ENCODE data around the gene CAMKV.
A peak's percentile ranks its signal among the peaks of the same experiment; 100 is the strongest.
"Not testable (repeated sequence)": the region's sequence is repeated elsewhere in the genome, so short reads cannot be mapped to it uniquely, and the experiment has no call there.

The CAMKV gene

DNA sequence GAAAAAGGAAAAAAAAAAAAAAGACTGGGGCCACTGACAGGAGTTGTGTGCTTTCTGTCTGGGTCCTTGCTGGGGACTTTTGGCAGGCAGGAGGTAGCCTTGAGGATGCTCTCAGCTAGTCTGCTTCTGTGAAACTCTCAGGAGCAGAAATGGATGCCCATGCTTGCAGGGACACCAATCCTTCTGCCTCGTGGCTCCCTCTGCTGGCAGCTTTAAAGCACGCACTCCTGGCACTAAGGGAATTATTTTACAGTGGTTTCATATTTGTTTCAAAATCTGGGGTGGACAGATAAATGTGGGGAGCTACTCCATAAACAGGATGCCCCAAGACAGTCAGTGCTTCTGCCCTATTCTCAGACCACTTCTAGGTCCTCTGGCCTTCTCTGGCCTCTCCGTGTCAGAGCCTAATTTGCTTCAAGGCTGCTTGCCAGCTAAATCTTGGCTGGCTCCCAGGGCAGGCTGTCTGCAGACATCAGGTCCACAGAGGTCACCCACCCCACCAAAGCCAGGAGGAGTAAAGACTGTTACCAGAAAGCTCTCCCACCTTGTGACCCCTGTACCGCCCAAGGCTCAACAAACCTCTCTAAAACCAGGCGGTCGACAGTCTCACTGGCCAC, 30.4 kb downstream of the CAMKV start:
- H3K4me1 ChIP-seq (ENCODE audit: control insufficient read depth in 5 of 5, insufficient read depth in 5 of 5, low read length in 5 of 5) = peaks cover 9 to 29% (median 22%) of the 10 kb centered on the region in 5 donors
- no peaks in the 10 kb centered on the region for H3K9me3 ChIP-seq (ENCODE audit: control insufficient read depth in 5 of 5, low read length in 5 of 5)
- no peaks in the 10 kb centered on the region for H3K36me3 ChIP-seq (ENCODE audit: control insufficient read depth in 5 of 5, insufficient read depth in 5 of 5, low read length in 5 of 5)
- H3K27ac ChIP-seq (ENCODE audit: low read depth, low read length) = no peak overlapping the region
- no peaks in the 10 kb centered on the region for H3K27me3 ChIP-seq (ENCODE audit: control insufficient read depth in 5 of 5, insufficient read depth in 4 of 5, low read length in 5 of 5)
- H3K4me3 ChIP-seq (ENCODE audit: low read depth in 1 of 5, low read length in 5 of 5) = peak overlapping the region in 3 of 5 donors; percentile 32 to 51 (median 45)
- no peak overlapping the region for H3K9ac ChIP-seq (ENCODE audit: low read length in 5 of 5)

DNA sequence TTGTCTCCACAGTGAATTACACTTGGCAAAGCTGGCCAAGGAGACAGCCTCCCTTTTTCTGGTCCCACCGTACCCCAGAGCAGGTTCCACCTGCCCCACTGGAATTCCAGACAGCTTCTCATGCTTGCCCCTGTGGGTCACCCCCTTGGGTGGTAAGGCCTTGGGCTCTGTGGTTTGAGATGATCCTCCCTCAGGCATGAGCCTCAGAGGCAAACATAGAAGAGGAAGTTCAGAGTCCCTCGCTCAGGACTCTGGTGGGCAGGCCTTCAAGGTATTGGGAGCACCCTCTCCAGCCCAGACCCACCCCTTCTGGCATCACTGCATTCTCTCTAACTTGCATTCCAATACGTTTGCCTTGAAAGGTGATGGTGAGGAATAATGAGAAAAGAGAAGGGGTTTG, 38.4 kb downstream of the CAMKV start:
- peaks cover 0 to 18% (median 5%) of the 10 kb centered on the region in 5 donors for H3K36me3 ChIP-seq (ENCODE audit: control insufficient read depth in 5 of 5, insufficient read depth in 5 of 5, low read length in 5 of 5)
- no peak overlapping the region for H3K27ac ChIP-seq (ENCODE audit: low read depth, low read length)
- H3K4me1 ChIP-seq (ENCODE audit: control insufficient read depth in 5 of 5, insufficient read depth in 5 of 5, low read length in 5 of 5) = no peaks in the 10 kb centered on the region
- H3K4me3 ChIP-seq (ENCODE audit: low read depth in 1 of 5, low read length in 5 of 5) = no peak overlapping the region
- no peak overlapping the region for H3K9ac ChIP-seq (ENCODE audit: low read length in 5 of 5)
- H3K27me3 ChIP-seq (ENCODE audit: control insufficient read depth in 5 of 5, insufficient read depth in 4 of 5, low read length in 5 of 5) = no peaks in the 10 kb centered on the region
- H3K9me3 ChIP-seq (ENCODE audit: control insufficient read depth in 5 of 5, low read length in 5 of 5) = no peaks in the 10 kb centered on the region

GRCh38 chr3:49826016-49826415, 43.7 kb downstream of the CAMKV start:
- no peaks in the 10 kb centered on the region for H3K4me1 ChIP-seq (ENCODE audit: control insufficient read depth in 5 of 5, insufficient read depth in 5 of 5, low read length in 5 of 5)

GRCh38 chr3:49823131-49823530, 46.6 kb downstream of the CAMKV start:
- H3K27me3 ChIP-seq (ENCODE audit: control insufficient read depth in 5 of 5, insufficient read depth in 4 of 5, low read length in 5 of 5); H3K4me1 ChIP-seq (ENCODE audit: control insufficient read depth in 5 of 5, insufficient read depth in 5 of 5, low read length in 5 of 5); H3K36me3 ChIP-seq (ENCODE audit: control insufficient read depth in 5 of 5, insufficient read depth in 5 of 5, low read length in 5 of 5); H3K9me3 ChIP-seq (ENCODE audit: control insufficient read depth in 5 of 5, low read length in 5 of 5); H3K4me3 ChIP-seq (ENCODE audit: low read depth in 1 of 5, low read length in 5 of 5); H3K9ac ChIP-seq (ENCODE audit: low read length in 5 of 5); H3K27ac ChIP-seq (ENCODE audit: low read depth, low read length): not testable (repeated sequence)

More at GRCh38 chr3:49826016-49826415, 43.7 kb downstream of the CAMKV start:
- Histone ChIP-seq H3K9me3 (ENCODE audit: control insufficient read depth in 5 of 5, low read length in 5 of 5) (no peaks in the 10 kb centered on the region), H3K27me3 (ENCODE audit: control insufficient read depth in 5 of 5, insufficient read depth in 4 of 5, low read length in 5 of 5) (no peaks in the 10 kb centered on the region), H3K4me3 (ENCODE audit: low read depth in 1 of 5, low read length in 5 of 5) (no peak overlapping the region), H3K9ac (ENCODE audit: low read length in 5 of 5) (no peak overlapping the region), H3K27ac (ENCODE audit: low read depth, low read length) (no peak overlapping the region), H3K36me3 (ENCODE audit: control insufficient read depth in 5 of 5, insufficient read depth in 5 of 5, low read length in 5 of 5) (peaks cover 0 to 13% (median 3%) of the 10 kb centered on the region in 5 donors)

GRCh38 chr3:49813497-49814174, 56.1 kb downstream of the CAMKV start, which contains the start of gene UBA7:
Gene UBA7 (minus strand): TSS chr3:49813953. CDS start chr3:49813787, 166 bp downstream.
- Histone ChIP-seq H3K36me3 (ENCODE audit: control insufficient read depth in 5 of 5, insufficient read depth in 5 of 5, low read length in 5 of 5) (peaks cover 0 to 39% (median 35%) of the 10 kb centered on the region in 5 donors), H3K27me3 (ENCODE audit: control insufficient read depth in 5 of 5, insufficient read depth in 4 of 5, low read length in 5 of 5) (no peaks in the 10 kb centered on the region), H3K9ac (ENCODE audit: low read length in 5 of 5) (peak within 1 kb of the TSS; percentile 69 to 79 (median 77)), H3K4me3 (ENCODE audit: low read depth in 1 of 5, low read length in 5 of 5) (peak within 1 kb of the TSS; percentile 67 to 96 (median 84)), H3K27ac (ENCODE audit: low read depth, low read length) (peak within 1 kb of the TSS; percentile 59), H3K4me1 (ENCODE audit: control insufficient read depth in 5 of 5, insufficient read depth in 5 of 5, low read length in 5 of 5) (peaks cover 10 to 43% (median 29%) of the 10 kb centered on the region in 5 donors), H3K9me3 (ENCODE audit: control insufficient read depth in 5 of 5, low read length in 5 of 5) (no peaks in the 10 kb centered on the region)

- H3K27ac ChIP-seq (ENCODE audit: low read depth, low read length) = no peak overlapping the region
Observed at GRCh38 chr3:49812916-49813496, 56.7 kb downstream of the CAMKV start.

More at GRCh38 chr3:49812916-49813496, 56.7 kb downstream of the CAMKV start:
- Histone ChIP-seq H3K4me1 (ENCODE audit: control insufficient read depth in 5 of 5, insufficient read depth in 5 of 5, low read length in 5 of 5) (peaks cover 10 to 48% (median 29%) of the 10 kb centered on the region in 5 donors), H3K9ac (ENCODE audit: low read length in 5 of 5) (peak overlapping the region in 4 of 5 donors; percentile 69 to 79 (median 74)), H3K4me3 (ENCODE audit: low read depth in 1 of 5, low read length in 5 of 5) (peak overlapping the region; percentile 67 to 86 (median 78)), H3K9me3 (ENCODE audit: control insufficient read depth in 5 of 5, low read length in 5 of 5) (no peaks in the 10 kb centered on the region), H3K36me3 (ENCODE audit: control insufficient read depth in 5 of 5, insufficient read depth in 5 of 5, low read length in 5 of 5) (peaks cover 0 to 45% (median 38%) of the 10 kb centered on the region in 5 donors), H3K27me3 (ENCODE audit: control insufficient read depth in 5 of 5, insufficient read depth in 4 of 5, low read length in 5 of 5) (no peaks in the 10 kb centered on the region)
